Liver (tissue), 3 donors: Measurements from ENCODE around the gene NUP93.

Source experiments
- EGR1 ChIP-seq, 2 donors: IDR thresholded peaks; 2 replicates each; pipeline ENCODE4 v1.6.1; 2016 to 2018; ENCODE audit warnings: antibody characterized with exemption in 2 of 2, low read depth in 2 of 2
- FOXA1 ChIP-seq: IDR thresholded peaks from 2 replicates; pipeline ENCODE4 v1.6.1; 2016; ENCODE audit warnings: antibody characterized with exemption
- JUND ChIP-seq, 2 donors: IDR thresholded peaks; 2 replicates each; pipeline ENCODE4 v1.6.1; 2016; ENCODE audit warnings: antibody characterized with exemption in 2 of 2
- RAD21 ChIP-seq, 2 donors: IDR thresholded peaks; 2 replicates each; pipeline ENCODE4 v1.6.1; 2016; ENCODE audit warnings: antibody characterized with exemption in 2 of 2, mild to moderate bottlenecking in 2 of 2
- SP1 ChIP-seq: IDR thresholded peaks from 2 replicates; pipeline ENCODE4 v1.6.1; 2018; ENCODE audit warnings: antibody characterized with exemption, mild to moderate bottlenecking
- TAF1 ChIP-seq: conservative IDR thresholded peaks from 2 replicates; pipeline ENCODE4 v1.6.1; 2016; ENCODE audit warnings: antibody characterized with exemption, mild to moderate bottlenecking
- YY1 ChIP-seq: IDR thresholded peaks from 2 replicates; pipeline ENCODE4 v1.6.1; 2016; ENCODE audit warnings: antibody characterized with exemption, mild to moderate bottlenecking
- TF ChIP-seq, protein P1 (sequence below): fragments of 150-350 bp; IDR thresholded peaks from 2 replicates; pipeline ENCODE4 v1.5.1; 2017; ENCODE audit warnings: improper control_type of control experiment, low read depth, low read length; ENCODE audit not compliant: missing input control
- TF ChIP-seq, protein P2 (sequence below): IDR thresholded peaks from 2 replicates; pipeline ENCODE4 v1.6.1; 2016; ENCODE audit warnings: antibody characterized with exemption
- donor health status: healthy.
- donor health status: healthy.

DNA sequence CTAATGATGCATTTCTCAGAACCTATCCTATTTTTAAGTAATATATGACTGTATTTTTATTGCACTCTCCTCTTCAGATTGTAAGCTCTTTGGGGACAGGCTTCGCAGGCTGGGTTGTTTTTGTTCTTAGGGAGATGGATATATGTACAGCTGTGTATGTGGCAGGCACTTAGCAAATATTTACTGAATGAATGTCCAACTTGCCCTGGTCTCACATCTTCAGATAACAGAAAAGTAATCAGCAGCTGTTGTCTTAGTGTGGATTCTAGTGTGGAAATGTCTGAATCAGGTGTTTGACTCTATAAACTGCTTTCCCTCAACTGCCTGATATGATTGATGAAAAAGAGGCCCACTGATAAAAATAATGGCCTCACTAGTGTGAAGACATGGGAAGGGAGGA, 88.0 kb downstream of the NUP93 start:
- TF ChIP-seq, protein P1, sequence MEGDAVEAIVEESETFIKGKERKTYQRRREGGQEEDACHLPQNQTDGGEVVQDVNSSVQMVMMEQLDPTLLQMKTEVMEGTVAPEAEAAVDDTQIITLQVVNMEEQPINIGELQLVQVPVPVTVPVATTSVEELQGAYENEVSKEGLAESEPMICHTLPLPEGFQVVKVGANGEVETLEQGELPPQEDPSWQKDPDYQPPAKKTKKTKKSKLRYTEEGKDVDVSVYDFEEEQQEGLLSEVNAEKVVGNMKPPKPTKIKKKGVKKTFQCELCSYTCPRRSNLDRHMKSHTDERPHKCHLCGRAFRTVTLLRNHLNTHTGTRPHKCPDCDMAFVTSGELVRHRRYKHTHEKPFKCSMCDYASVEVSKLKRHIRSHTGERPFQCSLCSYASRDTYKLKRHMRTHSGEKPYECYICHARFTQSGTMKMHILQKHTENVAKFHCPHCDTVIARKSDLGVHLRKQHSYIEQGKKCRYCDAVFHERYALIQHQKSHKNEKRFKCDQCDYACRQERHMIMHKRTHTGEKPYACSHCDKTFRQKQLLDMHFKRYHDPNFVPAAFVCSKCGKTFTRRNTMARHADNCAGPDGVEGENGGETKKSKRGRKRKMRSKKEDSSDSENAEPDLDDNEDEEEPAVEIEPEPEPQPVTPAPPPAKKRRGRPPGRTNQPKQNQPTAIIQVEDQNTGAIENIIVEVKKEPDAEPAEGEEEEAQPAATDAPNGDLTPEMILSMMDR: no peak
- TF ChIP-seq FOXA1 (no peak), TAF1 (no peak), JUND (IDR thresholded peaks at IDR 0.05) (no peak), SP1 (no peak), EGR1 (IDR thresholded peaks at IDR 0.05; ENCODE audit: low read depth in 2 of 2) (no peak), YY1 (no peak), RAD21 (IDR thresholded peaks at IDR 0.05) (no peak)
- TF ChIP-seq, protein P2, sequence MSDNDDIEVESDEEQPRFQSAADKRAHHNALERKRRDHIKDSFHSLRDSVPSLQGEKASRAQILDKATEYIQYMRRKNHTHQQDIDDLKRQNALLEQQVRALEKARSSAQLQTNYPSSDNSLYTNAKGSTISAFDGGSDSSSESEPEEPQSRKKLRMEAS: no peak
